Keratinocyte (primary cell): ENCODE data around the gene IFT25.

ENCODE experiments used
- CTCF ChIP-seq, 3 experiments: IDR thresholded peaks in 1 of 3; conservative IDR thresholded peaks in 1 of 3; optimal IDR thresholded peaks in 1 of 3; 2 replicates in 2 of 3; 3 replicates in 1 of 3; pipeline versions ENCODE3 to v1.5.1; 2011; ENCODE audit warnings: low read length in 3 of 3, mild to moderate bottlenecking in 3 of 3, moderate library complexity in 2 of 3, control low read depth in 1 of 3, inconsistent platforms in 1 of 3; ENCODE audit not compliant: insufficient read depth in 2 of 3; ENCODE audit errors: extremely low read depth in 1 of 3
- EZH2 ChIP-seq: IDR thresholded peaks from one replicate; pipeline ENCODE4 v1.6.1; 2012; ENCODE audit warnings: inconsistent platforms, mild to moderate bottlenecking, low read length, moderate library complexity

DNA sequence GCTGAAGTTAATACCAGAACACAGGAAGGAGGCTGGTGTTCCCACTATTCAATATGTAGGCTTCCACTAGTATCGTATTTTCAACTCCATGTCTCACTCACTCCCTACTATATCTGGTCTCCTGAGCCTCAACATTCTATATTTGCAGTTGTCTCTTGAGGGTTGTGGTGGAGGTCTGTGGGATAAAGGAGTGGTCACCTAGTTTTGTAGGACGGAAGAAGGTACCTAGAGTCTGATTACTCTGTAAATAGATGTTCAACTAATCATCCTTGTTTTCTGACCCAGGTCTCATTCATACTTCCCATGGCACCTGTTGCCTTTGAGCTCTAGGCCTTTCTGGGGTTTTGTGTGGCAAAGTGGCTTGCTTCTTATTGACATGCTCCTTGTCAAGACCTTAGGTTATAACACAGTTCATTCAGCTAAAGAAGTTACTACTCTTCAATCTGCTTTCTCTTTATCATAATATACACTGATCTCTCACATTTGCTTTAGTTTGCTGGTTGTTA is 18.1 kb downstream of the IFT25 start:
- TF ChIP-seq EZH2 (no peak), CTCF (optimal IDR thresholded peaks at IDR 0.05 in 1 of 3, IDR thresholded peaks at IDR 0.05 in 1 of 3, conservative IDR thresholded peaks at IDR 0.05 in 1 of 3; ENCODE audit: extremely low read depth in 1 of 3, insufficient read depth in 2 of 3, low read length in 3 of 3) (no peak)
